Gastroesophageal sphincter (tissue), 4 donors: ENCODE results near the gene ADAM17. TPM values are rescaled to one million over a fixed set of nuclear protein-coding genes. Genes with fewer than 3 reads are reported as not detected.

Experiments used
- ATAC-seq: fragments of 150-250 bp; one replicate; pipeline ENCODE4 v1.9.1; 2016; ENCODE audit warnings: mild to moderate bottlenecking, moderate library complexity
- H3K27ac ChIP-seq, 4 donors: fragments of 200-600 bp; sonication (generic) in 3 of 4; 1 replicate in 3 of 4; 2 replicates in 1 of 4; pipeline ENCODE4 v1.5.1; 2016 to 2019
- H3K27me3 ChIP-seq: fragments of 200-600 bp; sonication (generic); one replicate; pipeline ENCODE4 v1.5.1; 2019
- H3K36me3 ChIP-seq, 2 donors: fragments of 200-600 bp; sonication (generic); one replicate each; pipeline ENCODE4 v1.5.1; 2019; ENCODE audit warnings: control low read depth in 1 of 2
- H3K4me1 ChIP-seq, 3 donors: fragments of 200-600 bp; sonication (generic); 1 replicate in 2 of 3; 2 replicates in 1 of 3; pipeline ENCODE4 v1.5.1; 2016 to 2019; ENCODE audit warnings: control low read depth in 2 of 3
- H3K4me3 ChIP-seq, 2 donors: fragments of 200-600 bp; sonication (generic); one replicate each; pipeline ENCODE4 v1.5.1; 2019; ENCODE audit warnings: mild to moderate bottlenecking in 1 of 2, moderate library complexity in 1 of 2
- H3K9me3 ChIP-seq, 3 donors: fragments of 200-600 bp; sonication (generic); one replicate each; pipeline ENCODE4 v1.5.1; 2017 to 2019; ENCODE audit warnings: control low read depth in 2 of 3
- CTCF ChIP-seq, 4 experiments: fragments of 200-600 bp in 2 of 4; fragments of 450-650 bp in 2 of 4; sonication (generic) in 1 of 4; IDR thresholded peaks; one replicate each; pipeline ENCODE4 v1.5.1; 2017 to 2019; ENCODE audit warnings: antibody characterized with exemption in 4 of 4, mild to moderate bottlenecking in 2 of 4, moderate library complexity in 2 of 4
- EP300 ChIP-seq: sonication (generic); formaldehyde crosslinking; IDR thresholded peaks from one replicate; pipeline ENCODE4 v1.6.1; 2017; ENCODE audit warnings: antibody characterized with exemption, mild to moderate bottlenecking
- POLR2A ChIP-seq, 2 donors: fragments of 450-650 bp; IDR thresholded peaks; one replicate each; pipeline ENCODE4 v1.6.1; 2017; ENCODE audit warnings: antibody characterized with exemption in 2 of 2, mild to moderate bottlenecking in 2 of 2, moderate library complexity in 1 of 2
- POLR2AphosphoS5 ChIP-seq: sonication (generic); formaldehyde crosslinking; IDR thresholded peaks from one replicate; pipeline ENCODE4 v1.6.1; 2017; ENCODE audit warnings: antibody characterized with exemption
- WGBS, 2 donors: methylation state at CpG; one replicate each; pipeline ENCODE4 v1.1.5; 2018; ENCODE audit warnings: low coverage in 1 of 2; 5-methylcytosine and 5-hydroxymethylcytosine counted together
- total RNA-seq, 4 donors: library from RNA; depleted of rRNA; stranded (reverse); fragments of >200 nt; gene quantifications; one replicate each; pipeline ENCODE4 v1.1.0, GENCODE V29; 2016

The ADAM17 gene
- total RNA-seq, 4 donors from 2014 or later = 16.0 to 38.3 (median 17.9) TPM

DNA sequence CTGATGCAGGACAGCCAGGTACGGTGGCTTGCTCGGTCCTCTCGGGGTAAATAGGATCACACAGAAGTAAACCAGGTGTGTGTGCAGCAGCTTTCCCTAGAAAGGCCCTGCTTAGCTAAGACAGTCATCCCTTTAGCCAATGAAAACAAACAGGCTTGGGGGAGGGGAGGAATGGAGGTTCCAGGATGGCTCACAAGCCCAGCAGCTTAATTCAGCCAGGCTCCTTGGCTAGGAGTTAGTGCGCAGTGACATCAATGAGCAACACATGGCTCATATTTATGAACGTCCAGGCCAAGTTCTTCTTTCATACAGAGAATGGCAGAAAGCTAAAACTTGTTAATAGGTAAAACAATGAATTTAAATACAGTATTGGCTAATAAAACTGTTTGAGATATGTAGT, 71.1 kb downstream of the ADAM17 start:
- 57 to 84% methylated on average over 2 of the region's 5 CpGs for WGBS, 2 donors

DNA sequence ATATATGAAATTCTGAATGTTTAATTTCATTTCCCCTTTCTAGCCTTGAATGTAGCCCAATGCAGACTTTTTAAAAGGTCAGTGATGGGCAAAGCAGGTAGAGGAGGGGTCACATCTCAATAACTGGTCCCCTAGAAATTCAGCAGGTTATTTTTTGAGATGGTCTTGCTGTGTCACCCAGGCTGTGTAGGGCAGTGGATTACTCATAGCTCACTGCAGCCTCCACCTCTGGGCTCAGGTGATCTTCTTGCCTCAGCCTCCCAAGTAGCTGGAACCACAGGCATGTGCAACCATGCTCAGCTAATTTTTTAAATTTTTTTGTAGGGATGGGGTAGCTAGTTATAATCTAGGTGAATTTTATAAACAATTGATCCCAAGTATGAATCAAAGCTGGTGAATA, 72.5 kb downstream of the ADAM17 start:
- Histone ChIP-seq H3K36me3 (peaks cover 0 to 89% of the 10 kb centered on the region in 2 donors), H3K27ac (no peak overlapping the region), H3K27me3 (no peaks in the 10 kb centered on the region), H3K9me3 (no peaks in the 10 kb centered on the region), H3K4me3 (no peak overlapping the region), H3K4me1 (peaks cover 0 to 13% (median 0%) of the 10 kb centered on the region in 3 donors)
- TF ChIP-seq CTCF (IDR thresholded peaks at IDR 0.05) (no peak), EP300 (no peak), POLR2AphosphoS5 (no peak), POLR2A (IDR thresholded peaks at IDR 0.05) (no peak)
- no peak for ATAC-seq

More for the DNA sequence above, 71.1 kb downstream of the ADAM17 start:
- Histone ChIP-seq H3K27ac (no peak overlapping the region), H3K4me1 (peaks cover 0 to 6% (median 0%) of the 10 kb centered on the region in 3 donors), H3K36me3 (peaks cover 0 to 98% of the 10 kb centered on the region in 2 donors), H3K9me3 (no peaks in the 10 kb centered on the region), H3K4me3 (no peak overlapping the region), H3K27me3 (no peaks in the 10 kb centered on the region)
- TF ChIP-seq POLR2A (IDR thresholded peaks at IDR 0.05) (no peak), CTCF (IDR thresholded peaks at IDR 0.05) (no peak), EP300 (no peak)
- no peak for ATAC-seq

DNA sequence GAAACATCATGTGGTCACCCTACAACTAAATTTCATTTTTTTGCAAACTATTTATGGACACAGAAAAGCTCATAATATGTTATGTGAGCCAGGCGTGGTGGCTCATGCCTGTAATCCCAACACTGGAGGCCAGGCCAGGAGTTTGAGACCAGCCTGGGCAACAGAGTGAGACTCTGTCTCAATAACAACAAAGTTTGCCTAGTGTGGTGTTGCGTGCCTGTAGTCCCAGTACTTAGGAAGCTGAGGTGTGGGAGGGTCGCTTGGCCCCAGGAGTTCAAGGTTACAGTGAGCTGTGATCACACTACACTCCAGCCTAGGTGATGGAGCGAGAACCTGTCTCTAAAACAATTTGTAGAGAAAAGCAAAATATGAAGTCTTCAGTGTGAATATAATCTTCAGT, 75.5 kb downstream of the ADAM17 start:
- Histone ChIP-seq H3K36me3 (peaks cover 0 to 71% of the 10 kb centered on the region in 2 donors), H3K27ac (no peak overlapping the region), H3K9me3 (no peaks in the 10 kb centered on the region), H3K4me1 (peaks cover 0 to 41% (median 4%) of the 10 kb centered on the region in 3 donors), H3K27me3 (no peaks in the 10 kb centered on the region), H3K4me3 (no peak overlapping the region)
- no peak for ATAC-seq
- 96 to 100% methylated on average over 2 to 4 of the region's 4 CpGs for WGBS, 2 donors
- TF ChIP-seq CTCF (IDR thresholded peaks at IDR 0.05) (no peak), EP300 (no peak), POLR2A (IDR thresholded peaks at IDR 0.05) (no peak), POLR2AphosphoS5 (no peak)

DNA sequence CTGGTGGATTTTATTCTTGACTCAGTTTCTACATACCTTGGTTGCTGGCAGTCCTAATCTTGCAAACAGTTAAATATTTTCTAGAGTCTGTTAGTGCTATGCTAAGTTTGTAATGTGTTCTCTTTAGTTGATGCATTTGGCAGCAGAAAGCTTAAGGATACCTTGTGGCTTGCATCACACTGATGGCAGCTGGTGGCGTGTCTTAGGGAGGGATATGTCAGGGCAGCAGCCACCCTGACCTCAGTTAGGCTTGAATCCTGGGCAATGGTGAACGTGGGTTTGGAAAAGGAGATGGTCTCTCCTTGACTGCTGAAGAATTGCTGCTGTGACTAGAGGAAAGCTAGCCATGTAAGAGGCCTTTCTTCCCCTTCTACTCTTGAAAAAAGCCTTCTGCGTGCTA, 77.1 kb downstream of the ADAM17 start:
- Histone ChIP-seq H3K4me1 (peaks cover 0 to 50% (median 7%) of the 10 kb centered on the region in 3 donors), H3K36me3 (peaks cover 0 to 54% of the 10 kb centered on the region in 2 donors), H3K27me3 (no peaks in the 10 kb centered on the region), H3K27ac (no peak overlapping the region), H3K4me3 (no peak overlapping the region), H3K9me3 (no peaks in the 10 kb centered on the region)
- ATAC-seq = no peak
- TF ChIP-seq POLR2A (IDR thresholded peaks at IDR 0.05) (no peak), CTCF (IDR thresholded peaks at IDR 0.05) (no peak), POLR2AphosphoS5 (no peak), EP300 (no peak)
- 52 to 60% methylated on average over 2 of the region's 3 CpGs for WGBS, 2 donors

DNA sequence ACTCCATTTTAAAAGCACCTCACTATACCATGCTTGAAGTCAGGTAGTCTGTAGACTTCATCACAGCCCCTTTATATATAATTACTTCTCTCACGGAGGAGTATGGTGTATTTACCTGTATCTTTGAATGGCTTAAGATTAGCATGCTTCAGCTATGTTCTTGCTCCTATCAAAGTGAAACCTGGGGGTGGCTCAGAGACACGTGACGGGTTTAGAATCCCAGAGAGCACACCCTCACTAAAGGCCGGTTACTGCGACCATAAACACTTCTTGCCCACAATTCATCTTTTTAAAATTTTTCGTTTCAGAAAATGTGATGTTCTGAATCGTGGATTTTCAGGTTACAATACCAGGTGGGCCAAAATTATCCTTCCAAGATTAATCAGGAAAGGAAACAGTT, 77.7 kb downstream of the ADAM17 start:
- no peak overlapping the region for H3K4me3 ChIP-seq
- no peaks in the 10 kb centered on the region for H3K9me3 ChIP-seq
- H3K36me3 ChIP-seq = peaks cover 0 to 48% of the 10 kb centered on the region in 2 donors
- TF ChIP-seq POLR2AphosphoS5 (no peak), EP300 (no peak), CTCF (IDR thresholded peaks at IDR 0.05) (no peak), POLR2A (IDR thresholded peaks at IDR 0.05) (no peak)
- H3K27me3 ChIP-seq = no peaks in the 10 kb centered on the region
- no peak for ATAC-seq
- H3K27ac ChIP-seq = no peak overlapping the region
- WGBS, 2 donors = 69 to 77% methylated on average over 6 to 7 of the region's 7 CpGs
- peaks cover 0 to 55% (median 7%) of the 10 kb centered on the region in 3 donors for H3K4me1 ChIP-seq
